Stomach (tissue), 9 donors: ENCODE data around the gene NECTIN1. TPM values are rescaled to one million over a fixed set of nuclear protein-coding genes. Genes with fewer than 3 reads are reported as not detected.

Experiments used
- DNase-seq, 2 donors: peaks; one replicate each; pipeline versions ENCODE4 v3.0.0 to v3.0.0-alpha.2; 2013 to 2019
- H3K27ac ChIP-seq, 5 donors: fragments of 200-600 bp in 4 of 5; sonication (generic) in 4 of 5; one replicate each; pipeline ENCODE4 v1.5.1; 2013 to 2019; ENCODE audit warnings: mild to moderate bottlenecking in 1 of 5, moderate library complexity in 1 of 5
- H3K27me3 ChIP-seq, 3 donors: fragments of 200-600 bp; sonication (generic); one replicate each; pipeline ENCODE4 v1.5.1; 2017 to 2019; ENCODE audit warnings: mixed run types in 1 of 3
- H3K36me3 ChIP-seq, 4 donors: fragments of 200-600 bp; sonication (generic); 1 replicate in 3 of 4; 2 replicates in 1 of 4; pipeline ENCODE4 v1.5.1; 2016 to 2019
- H3K4me1 ChIP-seq, 4 donors: fragments of 200-600 bp; sonication (generic); one replicate each; pipeline ENCODE4 v1.5.1; 2016 to 2019
- H3K4me3 ChIP-seq, 4 donors: fragments of 200-600 bp; sonication (generic) in 3 of 4; one replicate each; pipeline ENCODE4 v1.5.1; 2016 to 2019; ENCODE audit warnings: mild to moderate bottlenecking in 1 of 4
- H3K9me3 ChIP-seq, 4 donors: fragments of 200-600 bp; sonication (generic); one replicate each; pipeline ENCODE4 v1.5.1; 2016 to 2019
- CTCF ChIP-seq, 7 experiments: fragments of 450-650 bp in 4 of 7; fragments of 200-600 bp in 3 of 7; sonication (generic) in 3 of 7; IDR thresholded peaks; one replicate each; pipeline ENCODE4 v1.5.1; 2016 to 2019; ENCODE audit warnings: antibody characterized with exemption in 7 of 7, control low read depth in 2 of 7, mild to moderate bottlenecking in 1 of 7
- EP300 ChIP-seq: sonication (generic); formaldehyde crosslinking; IDR thresholded peaks from one replicate; pipeline ENCODE4 v1.6.1; 2017; ENCODE audit warnings: antibody characterized with exemption
- POLR2A ChIP-seq, 4 donors: fragments of 450-650 bp; IDR thresholded peaks; one replicate each; pipeline ENCODE4 v1.6.1; 2016; ENCODE audit warnings: antibody characterized with exemption in 4 of 4, control low read depth in 2 of 4, mild to moderate bottlenecking in 1 of 4, moderate library complexity in 1 of 4
- POLR2AphosphoS5 ChIP-seq, 3 donors: sonication (generic); formaldehyde crosslinking; IDR thresholded peaks; one replicate each; pipeline ENCODE4 v1.6.1; 2016; ENCODE audit warnings: antibody characterized with exemption in 3 of 3
- WGBS, 5 donors: extraction: QIAGEN DNeasy Blood & Tissue Kit in 3 of 5; methylation state at CpG; one replicate each; pipeline versions ENCODE4 v1.1.5 to v1.1.7; 2013 to 2018; 5-methylcytosine and 5-hydroxymethylcytosine counted together
- intact Hi-C: fragments of 100-400 bp; cut with DNase I; formaldehyde crosslinking; loops from one replicate; pipeline ENCODE4 v1.15.1; 2023; ENCODE audit warnings: low total_unique reads
- polyA plus RNA-seq, 3 donors: library from polyadenylated mRNA; stranded (reverse); fragments of 200-250 nt; gene quantifications; one replicate each; pipeline ENCODE4 v1.2.3, GENCODE V29; 2013
- total RNA-seq, 5 donors: library from RNA; depleted of rRNA; stranded (reverse); fragments of >200 nt; gene quantifications; one replicate each; pipeline versions ENCODE4 v1.1.0 to v1.2.3, GENCODE V29; 2014 to 2016
- donor health status: healthy with polysubstance abuse.
- donor health status: Bipolar disorder and iron deficiency.
- donor health status: healthy.

NECTIN1 gene
- total and polyA plus RNA-seq, 8 donors, result 1.2 to 92.1 (median 6.0) TPM

- no peaks in the 10 kb centered on the region for H3K9me3 ChIP-seq
- H3K27ac ChIP-seq, result no peak overlapping the region
- DNase-seq, result no peak
- WGBS, 5 donors, result 81 to 90% (median 86%) methylated on average over 5 of the region's 5 CpGs
- peaks cover 0 to 4% (median 0%) of the 10 kb centered on the region in 4 donors for H3K4me1 ChIP-seq
- H3K4me3 ChIP-seq, result no peak overlapping the region
- H3K36me3 ChIP-seq, result no peaks in the 10 kb centered on the region
- intact Hi-C loops, result no loop called here
- TF ChIP-seq EP300, result no peak
- no peak for TF ChIP-seq POLR2A (IDR thresholded peaks at IDR 0.05)
- TF ChIP-seq CTCF (IDR thresholded peaks at IDR 0.05), result no peak
- TF ChIP-seq POLR2AphosphoS5 (IDR thresholded peaks at IDR 0.05), result no peak
- peaks cover 0 to 22% (median 8%) of the 10 kb centered on the region in 3 donors for H3K27me3 ChIP-seq
These were observed 28.4 kb upstream of the NECTIN1 start for GRCh38 chr11:119757378-119757777.

DNA sequence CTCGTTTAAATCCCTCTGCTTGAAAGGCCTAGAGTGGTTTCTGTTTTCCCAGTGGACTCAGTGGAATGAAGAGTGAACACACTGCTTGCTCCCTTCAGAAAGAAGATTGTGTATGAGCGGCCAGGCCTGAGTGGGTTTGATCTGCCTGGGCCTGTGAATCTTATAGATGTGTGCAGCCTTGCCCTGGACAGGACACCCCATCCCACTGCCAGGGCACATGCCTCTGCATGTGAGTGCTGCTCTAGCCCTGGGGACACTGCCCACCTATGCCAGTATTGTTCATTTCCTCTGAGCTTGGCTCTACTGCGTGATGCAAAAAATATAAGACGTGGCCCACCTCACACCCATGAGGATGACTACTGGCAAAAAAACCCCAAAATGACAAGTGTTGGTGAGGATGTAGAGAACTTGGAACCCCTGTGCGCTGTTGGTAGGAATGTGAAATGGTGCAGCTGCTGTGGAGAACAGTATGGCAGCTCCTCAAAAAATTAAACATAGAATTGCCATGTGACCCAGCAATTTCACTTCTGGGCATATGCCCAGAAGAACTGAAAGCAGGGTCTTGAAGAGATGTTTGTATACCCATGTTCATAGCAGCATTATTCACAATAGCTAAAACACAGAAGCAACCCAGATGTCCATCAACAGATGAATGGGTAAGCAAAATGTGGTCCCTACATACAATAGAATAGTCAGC lies 27.3 kb upstream of the NECTIN1 start:
- WGBS, 5 donors, result 81 to 87% (median 83%) methylated on average over 5 of the region's 5 CpGs
- peaks cover 0 to 4% (median 0%) of the 10 kb centered on the region in 4 donors for H3K4me1 ChIP-seq
- TF ChIP-seq POLR2AphosphoS5 (IDR thresholded peaks at IDR 0.05) (no peak), POLR2A (IDR thresholded peaks at IDR 0.05) (no peak), EP300 (no peak), CTCF (IDR thresholded peaks at IDR 0.05) (no peak)
- peaks cover 0 to 26% (median 3%) of the 10 kb centered on the region in 3 donors for H3K27me3 ChIP-seq
- no peaks in the 10 kb centered on the region for H3K36me3 ChIP-seq
- H3K27ac ChIP-seq, result no peak overlapping the region
- intact Hi-C loops, result no loop called here
- H3K9me3 ChIP-seq, result no peaks in the 10 kb centered on the region
- no peak for DNase-seq
- no peak overlapping the region for H3K4me3 ChIP-seq

- Histone ChIP-seq H3K27me3 (peaks cover 0 to 29% (median 3%) of the 10 kb centered on the region in 3 donors), H3K4me3 (no peak overlapping the region), H3K27ac (no peak overlapping the region), H3K36me3 (no peaks in the 10 kb centered on the region), H3K4me1 (peaks cover 0 to 4% (median 0%) of the 10 kb centered on the region in 4 donors), H3K9me3 (no peaks in the 10 kb centered on the region)
- no peak for DNase-seq
- TF ChIP-seq EP300 (no peak), POLR2AphosphoS5 (IDR thresholded peaks at IDR 0.05) (no peak), POLR2A (IDR thresholded peaks at IDR 0.05) (no peak), CTCF (IDR thresholded peaks at IDR 0.05) (no peak)
- intact Hi-C loops, result no loop called here
- WGBS, 5 donors, result 61 to 73% (median 70%) methylated on average over 8 to 9 of the region's 9 CpGs
These were observed 26.5 kb upstream of the NECTIN1 start for GRCh38 chr11:119755356-119756071.

DNA sequence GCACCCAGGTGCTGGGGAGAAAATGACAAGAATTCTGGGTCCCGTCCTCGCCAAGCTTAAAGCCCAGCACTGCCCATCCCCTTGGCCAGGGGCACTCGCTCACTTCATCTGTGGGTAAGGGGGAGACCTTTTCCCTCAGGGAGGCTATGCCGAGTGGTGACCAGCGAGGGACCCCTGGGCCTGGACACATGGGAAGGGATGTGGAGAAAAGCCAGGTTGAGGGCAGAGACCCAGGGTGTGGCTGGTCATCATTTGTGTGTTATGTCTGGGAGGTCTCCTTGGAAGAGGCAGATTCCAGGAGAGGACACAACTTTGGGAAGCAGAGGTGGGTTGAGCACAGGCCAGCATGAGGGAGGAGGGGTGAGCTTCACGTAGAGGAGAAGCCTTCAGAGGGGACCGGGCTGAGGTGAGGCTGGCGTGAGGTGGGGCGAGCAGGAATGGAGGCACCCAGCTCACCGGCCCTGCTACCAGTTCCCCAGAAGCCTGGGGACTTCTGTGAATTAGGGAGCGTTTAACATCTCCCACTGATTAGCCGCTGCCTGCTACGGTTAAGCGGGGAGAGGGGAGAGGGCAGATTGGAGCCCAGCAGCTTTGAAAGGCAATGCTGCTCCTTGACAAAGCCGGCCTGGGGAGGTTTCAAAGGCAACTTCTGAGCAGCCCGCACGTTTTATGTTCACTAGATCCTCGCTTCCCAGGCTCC lies 25.8 kb upstream of the NECTIN1 start:
- no peak for TF ChIP-seq EP300
- TF ChIP-seq CTCF (IDR thresholded peaks at IDR 0.05), result no peak
- no peak for TF ChIP-seq POLR2AphosphoS5 (IDR thresholded peaks at IDR 0.05)
- no peak for TF ChIP-seq POLR2A (IDR thresholded peaks at IDR 0.05)
- Histone ChIP-seq H3K4me3 (no peak overlapping the region), H3K27ac (no peak overlapping the region), H3K27me3 (peaks cover 0 to 29% (median 3%) of the 10 kb centered on the region in 3 donors), H3K4me1 (peaks cover 0 to 4% (median 0%) of the 10 kb centered on the region in 4 donors), H3K9me3 (no peaks in the 10 kb centered on the region), H3K36me3 (no peaks in the 10 kb centered on the region)
- intact Hi-C loops, result no loop called here
- WGBS, 5 donors, result 69 to 75% (median 72%) methylated on average over 18 of the region's 18 CpGs
- DNase-seq, result no peak
